Measurements from ENCODE around the gene MAN2A2. TPM values are rescaled to one million over a fixed set of nuclear protein-coding genes. Genes with fewer than 3 reads are reported as not detected.

The MAN2A2 gene
- total RNA-seq, 1 experiment from 2014 or later: 31.0 TPM

DNA sequence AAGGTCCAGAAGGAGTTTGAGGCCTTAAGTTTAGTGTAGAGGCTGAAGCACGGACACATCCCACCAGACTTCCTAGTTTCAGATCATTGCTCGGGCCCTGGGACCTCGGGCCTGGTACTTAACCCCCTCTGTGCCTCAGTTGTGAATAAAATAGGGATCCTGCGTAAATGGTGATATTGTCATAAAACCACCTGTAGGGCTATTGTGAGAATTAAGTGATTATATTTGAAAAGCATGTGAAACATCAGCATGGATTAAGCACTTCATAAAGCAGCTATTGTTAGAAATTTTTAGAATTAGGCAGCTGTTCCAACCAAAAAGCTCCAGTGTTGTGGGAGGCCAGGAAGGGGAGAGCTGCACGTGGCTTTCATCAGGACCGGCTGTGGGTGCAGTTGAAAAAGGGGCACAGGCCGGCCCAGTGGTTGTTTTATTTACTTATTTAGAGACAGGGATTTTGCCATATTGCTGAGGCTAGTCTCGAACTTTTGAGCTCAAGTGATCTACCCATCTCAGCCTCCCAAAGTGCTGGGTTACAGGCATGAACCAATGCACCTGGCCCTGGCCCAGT, 56.0 kb downstream of the MAN2A2 start (continued):
- TF ChIP-seq, protein P1, sequence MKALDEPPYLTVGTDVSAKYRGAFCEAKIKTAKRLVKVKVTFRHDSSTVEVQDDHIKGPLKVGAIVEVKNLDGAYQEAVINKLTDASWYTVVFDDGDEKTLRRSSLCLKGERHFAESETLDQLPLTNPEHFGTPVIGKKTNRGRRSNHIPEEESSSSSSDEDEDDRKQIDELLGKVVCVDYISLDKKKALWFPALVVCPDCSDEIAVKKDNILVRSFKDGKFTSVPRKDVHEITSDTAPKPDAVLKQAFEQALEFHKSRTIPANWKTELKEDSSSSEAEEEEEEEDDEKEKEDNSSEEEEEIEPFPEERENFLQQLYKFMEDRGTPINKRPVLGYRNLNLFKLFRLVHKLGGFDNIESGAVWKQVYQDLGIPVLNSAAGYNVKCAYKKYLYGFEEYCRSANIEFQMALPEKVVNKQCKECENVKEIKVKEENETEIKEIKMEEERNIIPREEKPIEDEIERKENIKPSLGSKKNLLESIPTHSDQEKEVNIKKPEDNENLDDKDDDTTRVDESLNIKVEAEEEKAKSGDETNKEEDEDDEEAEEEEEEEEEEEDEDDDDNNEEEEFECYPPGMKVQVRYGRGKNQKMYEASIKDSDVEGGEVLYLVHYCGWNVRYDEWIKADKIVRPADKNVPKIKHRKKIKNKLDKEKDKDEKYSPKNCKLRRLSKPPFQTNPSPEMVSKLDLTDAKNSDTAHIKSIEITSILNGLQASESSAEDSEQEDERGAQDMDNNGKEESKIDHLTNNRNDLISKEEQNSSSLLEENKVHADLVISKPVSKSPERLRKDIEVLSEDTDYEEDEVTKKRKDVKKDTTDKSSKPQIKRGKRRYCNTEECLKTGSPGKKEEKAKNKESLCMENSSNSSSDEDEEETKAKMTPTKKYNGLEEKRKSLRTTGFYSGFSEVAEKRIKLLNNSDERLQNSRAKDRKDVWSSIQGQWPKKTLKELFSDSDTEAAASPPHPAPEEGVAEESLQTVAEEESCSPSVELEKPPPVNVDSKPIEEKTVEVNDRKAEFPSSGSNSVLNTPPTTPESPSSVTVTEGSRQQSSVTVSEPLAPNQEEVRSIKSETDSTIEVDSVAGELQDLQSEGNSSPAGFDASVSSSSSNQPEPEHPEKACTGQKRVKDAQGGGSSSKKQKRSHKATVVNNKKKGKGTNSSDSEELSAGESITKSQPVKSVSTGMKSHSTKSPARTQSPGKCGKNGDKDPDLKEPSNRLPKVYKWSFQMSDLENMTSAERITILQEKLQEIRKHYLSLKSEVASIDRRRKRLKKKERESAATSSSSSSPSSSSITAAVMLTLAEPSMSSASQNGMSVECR (CRISPR knock-in tag; IDR thresholded peaks at IDR 0.05; ENCODE audit: borderline replicate concordance): no peak
- TF ChIP-seq NFYB (CRISPR knock-in tag; conservative IDR thresholded peaks at IDR 0.05; ENCODE audit: low read depth): no peak

DNA sequence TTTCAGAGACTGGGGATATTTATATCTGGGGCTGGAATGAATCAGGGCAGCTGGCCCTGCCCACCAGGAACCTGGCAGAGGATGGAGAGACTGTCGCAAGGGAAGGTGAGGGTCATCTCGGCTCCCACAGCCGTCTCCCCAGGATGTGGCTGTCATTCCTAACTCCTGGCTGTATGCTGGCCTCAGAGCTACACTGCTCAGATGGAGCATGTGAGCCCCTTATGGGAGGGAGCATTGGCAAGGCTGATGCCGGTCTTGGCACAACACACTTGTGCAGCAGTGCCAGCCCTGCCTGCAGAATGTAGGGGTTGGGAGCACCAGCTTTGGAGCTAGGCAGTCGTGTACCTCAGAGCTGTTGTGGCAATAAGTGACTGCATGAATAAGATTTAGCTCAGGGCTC, 56.8 kb downstream of the MAN2A2 start:
- DNase-seq (ENCODE audit: low spot score) (no peak), ATAC-seq (no peak)
- ChIA-PET CTCF (interaction anchor here (3.4 kb wide), 1 partner anchor 28 kb away, joined by 15 read pairs; the partner anchor contains the start of gene HDDC3), POLR2A (no interaction called here)
- peaks cover 45% of the 10 kb centered on the region for H3K36me3 Mint-ChIP-seq
- TF ChIP-seq, protein P2, sequence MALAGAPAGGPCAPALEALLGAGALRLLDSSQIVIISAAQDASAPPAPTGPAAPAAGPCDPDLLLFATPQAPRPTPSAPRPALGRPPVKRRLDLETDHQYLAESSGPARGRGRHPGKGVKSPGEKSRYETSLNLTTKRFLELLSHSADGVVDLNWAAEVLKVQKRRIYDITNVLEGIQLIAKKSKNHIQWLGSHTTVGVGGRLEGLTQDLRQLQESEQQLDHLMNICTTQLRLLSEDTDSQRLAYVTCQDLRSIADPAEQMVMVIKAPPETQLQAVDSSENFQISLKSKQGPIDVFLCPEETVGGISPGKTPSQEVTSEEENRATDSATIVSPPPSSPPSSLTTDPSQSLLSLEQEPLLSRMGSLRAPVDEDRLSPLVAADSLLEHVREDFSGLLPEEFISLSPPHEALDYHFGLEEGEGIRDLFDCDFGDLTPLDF (CRISPR knock-in tag; IDR thresholded peaks at IDR 0.05): no peak
- TF ChIP-seq JUN (CRISPR knock-in tag; IDR thresholded peaks at IDR 0.05) (no peak), ELF4 (CRISPR knock-in tag; IDR thresholded peaks at IDR 0.05; ENCODE audit: low read depth) (no peak), JAZF1 (CRISPR knock-in tag; IDR thresholded peaks at IDR 0.05) (no peak), NR2C2 (CRISPR knock-in tag; IDR thresholded peaks at IDR 0.05) (no peak), ZNF671 (CRISPR knock-in tag; IDR thresholded peaks at IDR 0.05) (no peak), TP53 (CRISPR knock-in tag; IDR thresholded peaks at IDR 0.05) (no peak)
- TF ChIP-seq, protein P3, sequence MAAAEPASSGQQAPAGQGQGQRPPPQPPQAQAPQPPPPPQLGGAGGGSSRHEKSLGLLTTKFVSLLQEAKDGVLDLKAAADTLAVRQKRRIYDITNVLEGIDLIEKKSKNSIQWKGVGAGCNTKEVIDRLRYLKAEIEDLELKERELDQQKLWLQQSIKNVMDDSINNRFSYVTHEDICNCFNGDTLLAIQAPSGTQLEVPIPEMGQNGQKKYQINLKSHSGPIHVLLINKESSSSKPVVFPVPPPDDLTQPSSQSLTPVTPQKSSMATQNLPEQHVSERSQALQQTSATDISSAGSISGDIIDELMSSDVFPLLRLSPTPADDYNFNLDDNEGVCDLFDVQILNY (CRISPR knock-in tag; IDR thresholded peaks at IDR 0.05): no peak
- TF ChIP-seq, protein P4, sequence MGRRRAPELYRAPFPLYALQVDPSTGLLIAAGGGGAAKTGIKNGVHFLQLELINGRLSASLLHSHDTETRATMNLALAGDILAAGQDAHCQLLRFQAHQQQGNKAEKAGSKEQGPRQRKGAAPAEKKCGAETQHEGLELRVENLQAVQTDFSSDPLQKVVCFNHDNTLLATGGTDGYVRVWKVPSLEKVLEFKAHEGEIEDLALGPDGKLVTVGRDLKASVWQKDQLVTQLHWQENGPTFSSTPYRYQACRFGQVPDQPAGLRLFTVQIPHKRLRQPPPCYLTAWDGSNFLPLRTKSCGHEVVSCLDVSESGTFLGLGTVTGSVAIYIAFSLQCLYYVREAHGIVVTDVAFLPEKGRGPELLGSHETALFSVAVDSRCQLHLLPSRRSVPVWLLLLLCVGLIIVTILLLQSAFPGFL (CRISPR knock-in tag; IDR thresholded peaks at IDR 0.05; ENCODE audit: borderline replicate concordance): no peak
- TF ChIP-seq, protein P5, sequence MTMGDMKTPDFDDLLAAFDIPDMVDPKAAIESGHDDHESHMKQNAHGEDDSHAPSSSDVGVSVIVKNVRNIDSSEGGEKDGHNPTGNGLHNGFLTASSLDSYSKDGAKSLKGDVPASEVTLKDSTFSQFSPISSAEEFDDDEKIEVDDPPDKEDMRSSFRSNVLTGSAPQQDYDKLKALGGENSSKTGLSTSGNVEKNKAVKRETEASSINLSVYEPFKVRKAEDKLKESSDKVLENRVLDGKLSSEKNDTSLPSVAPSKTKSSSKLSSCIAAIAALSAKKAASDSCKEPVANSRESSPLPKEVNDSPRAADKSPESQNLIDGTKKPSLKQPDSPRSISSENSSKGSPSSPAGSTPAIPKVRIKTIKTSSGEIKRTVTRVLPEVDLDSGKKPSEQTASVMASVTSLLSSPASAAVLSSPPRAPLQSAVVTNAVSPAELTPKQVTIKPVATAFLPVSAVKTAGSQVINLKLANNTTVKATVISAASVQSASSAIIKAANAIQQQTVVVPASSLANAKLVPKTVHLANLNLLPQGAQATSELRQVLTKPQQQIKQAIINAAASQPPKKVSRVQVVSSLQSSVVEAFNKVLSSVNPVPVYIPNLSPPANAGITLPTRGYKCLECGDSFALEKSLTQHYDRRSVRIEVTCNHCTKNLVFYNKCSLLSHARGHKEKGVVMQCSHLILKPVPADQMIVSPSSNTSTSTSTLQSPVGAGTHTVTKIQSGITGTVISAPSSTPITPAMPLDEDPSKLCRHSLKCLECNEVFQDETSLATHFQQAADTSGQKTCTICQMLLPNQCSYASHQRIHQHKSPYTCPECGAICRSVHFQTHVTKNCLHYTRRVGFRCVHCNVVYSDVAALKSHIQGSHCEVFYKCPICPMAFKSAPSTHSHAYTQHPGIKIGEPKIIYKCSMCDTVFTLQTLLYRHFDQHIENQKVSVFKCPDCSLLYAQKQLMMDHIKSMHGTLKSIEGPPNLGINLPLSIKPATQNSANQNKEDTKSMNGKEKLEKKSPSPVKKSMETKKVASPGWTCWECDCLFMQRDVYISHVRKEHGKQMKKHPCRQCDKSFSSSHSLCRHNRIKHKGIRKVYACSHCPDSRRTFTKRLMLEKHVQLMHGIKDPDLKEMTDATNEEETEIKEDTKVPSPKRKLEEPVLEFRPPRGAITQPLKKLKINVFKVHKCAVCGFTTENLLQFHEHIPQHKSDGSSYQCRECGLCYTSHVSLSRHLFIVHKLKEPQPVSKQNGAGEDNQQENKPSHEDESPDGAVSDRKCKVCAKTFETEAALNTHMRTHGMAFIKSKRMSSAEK (CRISPR knock-in tag; IDR thresholded peaks at IDR 0.05; ENCODE audit: borderline replicate concordance): no peak
- H3K4me1 Mint-ChIP-seq: peaks cover 16% of the 10 kb centered on the region
- H3K9me3 Mint-ChIP-seq: no peaks in the 10 kb centered on the region
- no peak overlapping the region for H3K4me3 Mint-ChIP-seq
- no peak overlapping the region for H3K27ac Mint-ChIP-seq
- H3K27me3 Mint-ChIP-seq (ENCODE audit: low read depth): no peaks in the 10 kb centered on the region

Measured in WTC11 (cell line).